Smooth muscle cell of bladder (primary cell): ENCODE measurements around the gene ARGLU1. TPM values are rescaled to one million over a fixed set of nuclear protein-coding genes. Genes with fewer than 3 reads are reported as not detected.

ENCODE experiments used
- total RNA-seq: library from RNA; depleted of rRNA; stranded (reverse); fragments of >200 nt; gene quantifications from 2 replicates; pipeline ENCODE4 v1.2.3, GENCODE V29; 2014

The ARGLU1 gene
- total RNA-seq, result 30.4 and 31.2 TPM in 2 replicates

GRCh38 chr13:106567474-106568298 lies at the start of gene ARGLU1:
Gene ARGLU1 (minus strand): TSS chr13:106568137. CDS start chr13:106567919, 218 bp downstream.

GRCh38 chr13:106535552-106536243 lies 32.2 kb downstream of the ARGLU1 start, which contains the start of gene EFNB2:
Gene EFNB2 (minus strand): TSS chr13:106535662. CDS start chr13:106534964, 698 bp downstream.

Other genes with a start within 250 kb of the ARGLU1 start
- 0.14 and 0.46 TPM in 2 replicates for gene EFNB2, start 32.5 kb downstream of the ARGLU1 start, total RNA-seq